ENCODE results near the gene CARD16. TPM values are rescaled to one million over a fixed set of nuclear protein-coding genes. Genes with fewer than 3 reads are reported as not detected.

The CARD16 gene
- polyA plus RNA-seq, 1 of the 3 experiments (the other 2 are of a cell fraction), result not detected

DNA sequence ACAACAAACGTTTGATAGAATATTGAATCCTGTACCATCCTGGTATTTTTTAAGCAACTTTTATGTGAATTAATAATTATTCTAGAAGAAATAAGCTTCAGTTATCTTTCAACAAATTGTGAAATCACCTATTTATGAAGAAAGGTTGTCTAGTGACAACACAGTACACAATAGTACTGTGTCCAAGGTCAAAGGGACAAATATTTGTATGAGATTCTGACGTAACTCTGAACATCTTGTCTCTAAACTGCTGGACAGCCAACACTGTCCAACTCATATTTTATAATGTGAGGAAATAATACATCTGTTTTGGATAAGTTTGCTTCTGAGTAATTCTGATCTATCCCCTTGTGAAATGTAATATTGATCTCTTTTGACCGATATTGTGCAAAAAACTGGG, 41.1 kb downstream of the CARD16 start (continued):
- TF ChIP-seq CTCF (IDR thresholded peaks at IDR 0.05), result no peak
- TF ChIP-seq MXI1 (IDR thresholded peaks at IDR 0.05; ENCODE audit: low read depth, low read length), result no peak
- TF ChIP-seq SIN3A (IDR thresholded peaks at IDR 0.05; ENCODE audit: borderline replicate concordance, low read depth, low read length), result no peak
- no peak for TF ChIP-seq IRF3 (IDR thresholded peaks at IDR 0.05; ENCODE audit: low read depth, low read length)

- WGBS (ENCODE audit: low lambda C conversion rate), result 46% methylated on average over 2 of the region's 2 CpGs
- H3K9ac ChIP-seq, result no peak overlapping the region
- no peak overlapping the region for H3K4me2 ChIP-seq
- CTCF ChIA-PET, result no interaction called here
- no peak overlapping the region for H2AFZ ChIP-seq (ENCODE audit: low read depth)
- no peaks in the 10 kb centered on the region for H3F3A ChIP-seq (replicated peaks; ENCODE audit: insufficient read depth)
- peaks cover 0 to 5% of the 10 kb centered on the region in 2 experiments; a peak in 2 of 4 replicates for H3K4me1 ChIP-seq (ENCODE audit: control insufficient read depth in 1 of 2, insufficient read depth in 2 of 2, low read depth in 1 of 2, low read length in 1 of 2)
- TF ChIP-seq NRF1 (IDR thresholded peaks at IDR 0.05; ENCODE audit: low read depth, low read length) (no peak), GATA2 (CRISPR knock-in tag; IDR thresholded peaks at IDR 0.05) (no peak), TEAD4 (IDR thresholded peaks at IDR 0.05; ENCODE audit: borderline replicate concordance, insufficient read depth) (no peak), EP300 (IDR thresholded peaks at IDR 0.05; ENCODE audit: borderline replicate concordance in 1 of 2, low read depth in 1 of 2, low read length in 1 of 2) (no peak), CHD2 (IDR thresholded peaks at IDR 0.05; ENCODE audit: low read length, partially characterized antibody) (no peak), ELF1 (IDR thresholded peaks at IDR 0.05) (no peak), CTCF (IDR thresholded peaks at IDR 0.05) (no peak), FOXM1 (IDR thresholded peaks at IDR 0.05; ENCODE audit: low read depth) (no peak), FOSL2 (IDR thresholded peaks at IDR 0.05; ENCODE audit: borderline replicate concordance, low read depth) (no peak), IRF3 (IDR thresholded peaks at IDR 0.05; ENCODE audit: low read depth, low read length) (no peak)
- TF ChIP-seq, protein P1, sequence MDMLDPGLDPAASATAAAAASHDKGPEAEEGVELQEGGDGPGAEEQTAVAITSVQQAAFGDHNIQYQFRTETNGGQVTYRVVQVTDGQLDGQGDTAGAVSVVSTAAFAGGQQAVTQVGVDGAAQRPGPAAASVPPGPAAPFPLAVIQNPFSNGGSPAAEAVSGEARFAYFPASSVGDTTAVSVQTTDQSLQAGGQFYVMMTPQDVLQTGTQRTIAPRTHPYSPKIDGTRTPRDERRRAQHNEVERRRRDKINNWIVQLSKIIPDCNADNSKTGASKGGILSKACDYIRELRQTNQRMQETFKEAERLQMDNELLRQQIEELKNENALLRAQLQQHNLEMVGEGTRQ (IDR thresholded peaks at IDR 0.05; ENCODE audit: borderline replicate concordance, low read depth, low read length), result no peak
- H3K9me3 ChIP-seq, result no peaks in the 10 kb centered on the region
- H3K4me3 ChIP-seq (ENCODE audit: low read depth in 2 of 2, low read length in 1 of 2), result no peak overlapping the region
- POLR2A ChIA-PET, result no interaction called here
- no peak for DNase-seq
- no peak overlapping the region for H3K27ac ChIP-seq (ENCODE audit: low read depth in 2 of 2, low read length in 1 of 2)
- H3K9me2 ChIP-seq, result no peaks in the 10 kb centered on the region
- no peaks in the 10 kb centered on the region for H3K27me3 ChIP-seq (ENCODE audit: insufficient read depth)
- no peaks in the 10 kb centered on the region for H3K36me3 ChIP-seq (replicated peaks in 1 of 2; ENCODE audit: control insufficient read depth in 1 of 2, insufficient read depth in 2 of 2, low read length in 1 of 2)
- no peaks in the 10 kb centered on the region for H4K20me1 ChIP-seq (ENCODE audit: insufficient read depth)
- H3K79me2 ChIP-seq (ENCODE audit: insufficient read depth), result no peaks in the 10 kb centered on the region
Observed at GRCh38 chr11:105003151-105003550, 42.0 kb downstream of the CARD16 start.

All from SK-N-SH (cell line).